Lower lobe of right lung (tissue), 2 donors: ENCODE measurements around the gene MED9. TPM values are rescaled to one million over a fixed set of nuclear protein-coding genes. Genes with fewer than 3 reads are reported as not detected.

Source experiments
- ATAC-seq, 2 donors: fragments of 200-7000 bp; cut with Tn5 transposase; one replicate each; pipeline ENCODE4 v1.9.1; 2020 to 2022; ENCODE audit warnings: mild to moderate bottlenecking in 2 of 2, moderate library complexity in 2 of 2
- DNase-seq: peaks from one replicate; pipeline ENCODE4 v3.0.0-alpha.2; 2020
- H3K27ac ChIP-seq: fragments of 200-600 bp; one replicate; pipeline ENCODE4 v1.8.0; 2022
- H3K27me3 ChIP-seq: fragments of 200-600 bp; one replicate; pipeline ENCODE4 v1.8.0; 2022; ENCODE audit warnings: low read depth
- H3K36me3 ChIP-seq: fragments of 200-600 bp; one replicate; pipeline ENCODE4 v1.8.0; 2022; ENCODE audit warnings: mild to moderate bottlenecking
- H3K4me1 ChIP-seq: fragments of 200-600 bp; one replicate; pipeline ENCODE4 v1.8.0; 2022
- H3K4me3 ChIP-seq: fragments of 200-600 bp; one replicate; pipeline ENCODE4 v1.8.0; 2022; ENCODE audit warnings: mild to moderate bottlenecking
- H3K9me3 ChIP-seq: fragments of 200-600 bp; one replicate; pipeline ENCODE4 v1.8.0; 2022
- intact Hi-C: fragments of 100-400 bp; cut with DNase I; formaldehyde crosslinking; loops from one replicate; pipeline ENCODE4 v1.11.0; 2022
- total RNA-seq: library from RNA; stranded (reverse); fragmentation: NEBNext Ultra II Directional; extraction: Animal tissue kit (Norgen Biotek cat#: 25700); gene quantifications from one replicate; pipeline ENCODE4 v1.2.1, GENCODE V29; 2021
- TF ChIP-seq, protein P1 (sequence below): fragments of 200-600 bp; IDR thresholded peaks from one replicate; pipeline ENCODE4 v1.8.0; 2022; ENCODE audit warnings: antibody characterized with exemption, mild to moderate bottlenecking
- donor health status: DM: no; HTN: yes; CAD: no; lungs with severe emphysema.

MED9 gene
- total RNA-seq, 1 donor from 2014 or later: 14.5 TPM

GRCh38 chr17:17491546-17491988 lies 14.8 kb downstream of the MED9 start:
- no peak overlapping the region for H3K27ac ChIP-seq
- TF ChIP-seq, protein P1, sequence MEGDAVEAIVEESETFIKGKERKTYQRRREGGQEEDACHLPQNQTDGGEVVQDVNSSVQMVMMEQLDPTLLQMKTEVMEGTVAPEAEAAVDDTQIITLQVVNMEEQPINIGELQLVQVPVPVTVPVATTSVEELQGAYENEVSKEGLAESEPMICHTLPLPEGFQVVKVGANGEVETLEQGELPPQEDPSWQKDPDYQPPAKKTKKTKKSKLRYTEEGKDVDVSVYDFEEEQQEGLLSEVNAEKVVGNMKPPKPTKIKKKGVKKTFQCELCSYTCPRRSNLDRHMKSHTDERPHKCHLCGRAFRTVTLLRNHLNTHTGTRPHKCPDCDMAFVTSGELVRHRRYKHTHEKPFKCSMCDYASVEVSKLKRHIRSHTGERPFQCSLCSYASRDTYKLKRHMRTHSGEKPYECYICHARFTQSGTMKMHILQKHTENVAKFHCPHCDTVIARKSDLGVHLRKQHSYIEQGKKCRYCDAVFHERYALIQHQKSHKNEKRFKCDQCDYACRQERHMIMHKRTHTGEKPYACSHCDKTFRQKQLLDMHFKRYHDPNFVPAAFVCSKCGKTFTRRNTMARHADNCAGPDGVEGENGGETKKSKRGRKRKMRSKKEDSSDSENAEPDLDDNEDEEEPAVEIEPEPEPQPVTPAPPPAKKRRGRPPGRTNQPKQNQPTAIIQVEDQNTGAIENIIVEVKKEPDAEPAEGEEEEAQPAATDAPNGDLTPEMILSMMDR: no peak
- ATAC-seq: no peak
- H3K9me3 ChIP-seq: no peaks in the 10 kb centered on the region
- intact Hi-C loops: no loop called here
- H3K4me1 ChIP-seq: peaks cover 17% of the 10 kb centered on the region
- peaks cover 31% of the 10 kb centered on the region for H3K36me3 ChIP-seq
- H3K27me3 ChIP-seq: no peaks in the 10 kb centered on the region
- H3K4me3 ChIP-seq: no peak overlapping the region
- DNase-seq: no peak

DNA sequence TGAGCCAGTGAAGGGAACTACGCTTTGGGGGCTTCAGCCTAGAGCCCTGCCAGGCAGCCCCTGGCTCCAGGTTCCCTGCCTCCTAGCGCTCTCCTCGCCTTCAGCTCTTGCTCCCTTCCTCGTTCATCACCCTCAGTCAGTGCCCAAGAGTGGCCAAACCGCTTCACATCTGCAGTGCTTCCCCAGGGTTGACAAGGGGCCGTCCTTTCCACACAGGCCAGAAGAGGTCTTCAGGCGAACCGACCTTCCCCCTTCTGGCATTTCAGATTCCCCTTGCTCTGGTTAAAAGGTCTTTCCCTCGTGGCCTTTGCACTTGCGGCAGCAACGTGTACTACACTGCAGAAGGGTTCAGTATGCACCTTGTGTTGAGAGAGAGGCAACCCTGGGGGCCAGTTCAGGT lies 15.3 kb downstream of the MED9 start:
- H3K36me3 ChIP-seq: peaks cover 29% of the 10 kb centered on the region

DNA sequence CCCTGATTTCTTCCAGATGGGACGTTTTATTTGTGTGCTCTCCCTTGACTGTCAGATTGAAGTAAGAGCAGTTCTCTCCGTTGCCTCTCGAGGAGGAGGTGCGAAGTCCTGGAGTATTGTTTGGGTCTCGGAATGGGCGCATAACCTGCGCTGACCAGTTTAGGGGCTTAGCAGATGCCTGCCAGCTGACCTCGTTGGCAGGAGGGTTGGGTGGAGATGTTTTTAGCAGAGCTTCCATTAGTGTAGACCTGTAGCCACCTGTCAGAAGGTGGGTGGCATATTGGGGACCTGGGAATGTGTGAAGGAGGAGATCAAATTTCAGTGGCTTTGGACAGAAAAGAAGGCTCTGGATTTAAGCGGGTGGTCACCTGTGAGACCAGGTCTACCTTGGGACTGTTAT lies 15.8 kb downstream of the MED9 start:
- DNase-seq (peak; percentile 9), ATAC-seq (no peak)
- TF ChIP-seq, protein P1: no peak
- H3K36me3 ChIP-seq: peaks cover 26% of the 10 kb centered on the region
- no peak overlapping the region for H3K4me3 ChIP-seq
- no peaks in the 10 kb centered on the region for H3K27me3 ChIP-seq
- peaks cover 23% of the 10 kb centered on the region for H3K4me1 ChIP-seq
- intact Hi-C loops: no loop called here
- no peak overlapping the region for H3K27ac ChIP-seq
- no peaks in the 10 kb centered on the region for H3K9me3 ChIP-seq

More for the DNA sequence above, 15.3 kb downstream of the MED9 start:
- no peak for ATAC-seq
- H3K27me3 ChIP-seq: no peaks in the 10 kb centered on the region
- TF ChIP-seq, protein P1: no peak
- no peaks in the 10 kb centered on the region for H3K9me3 ChIP-seq
- peaks cover 20% of the 10 kb centered on the region for H3K4me1 ChIP-seq
- intact Hi-C loops: no loop called here
- H3K27ac ChIP-seq: no peak overlapping the region
- DNase-seq: peak; percentile 21
- no peak overlapping the region for H3K4me3 ChIP-seq

DNA sequence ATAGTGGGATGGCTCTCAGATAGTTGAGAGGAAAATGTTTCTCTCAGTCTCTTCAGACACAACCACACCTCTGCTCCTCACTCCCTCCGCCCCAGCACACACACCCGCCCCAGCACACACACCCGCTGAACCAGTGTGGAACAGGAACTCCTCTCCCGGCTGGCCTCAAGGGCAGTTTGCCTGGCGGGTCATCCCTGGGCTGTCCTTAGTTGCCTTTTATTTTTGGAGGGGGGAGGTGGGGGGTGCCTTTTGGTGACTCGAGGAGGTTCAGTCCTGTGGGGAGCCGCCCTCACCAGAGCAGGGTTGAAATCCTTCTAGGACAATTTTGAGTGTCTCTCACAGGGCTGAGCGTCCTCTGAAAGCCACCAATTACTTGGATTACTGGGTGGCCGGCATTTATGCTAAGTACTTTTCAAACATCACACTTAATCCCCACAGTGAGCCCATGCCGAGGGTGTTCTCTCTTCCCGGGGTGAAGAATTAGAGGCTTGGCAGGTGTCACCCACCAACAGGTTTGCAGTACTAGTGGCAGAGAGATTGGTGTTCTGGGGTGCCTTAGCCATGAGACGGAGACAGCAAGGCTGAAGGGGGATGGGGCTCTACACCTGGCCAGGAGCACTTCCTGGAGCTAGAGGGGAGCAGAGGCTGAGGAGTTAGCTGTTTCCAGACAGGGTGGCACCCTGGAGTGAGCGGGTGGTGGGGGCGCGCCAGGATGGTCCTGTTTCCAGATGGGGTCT lies 16.6 kb downstream of the MED9 start:
- peaks cover 19% of the 10 kb centered on the region for H3K36me3 ChIP-seq
- TF ChIP-seq, protein P1: no peak
- H3K4me3 ChIP-seq: no peak overlapping the region
- DNase-seq (peak; percentile 47), ATAC-seq (no peak)
- H3K27me3 ChIP-seq: no peaks in the 10 kb centered on the region
- intact Hi-C loops: no loop called here
- H3K4me1 ChIP-seq: peaks cover 23% of the 10 kb centered on the region
- H3K27ac ChIP-seq: no peak overlapping the region
- no peaks in the 10 kb centered on the region for H3K9me3 ChIP-seq

DNA sequence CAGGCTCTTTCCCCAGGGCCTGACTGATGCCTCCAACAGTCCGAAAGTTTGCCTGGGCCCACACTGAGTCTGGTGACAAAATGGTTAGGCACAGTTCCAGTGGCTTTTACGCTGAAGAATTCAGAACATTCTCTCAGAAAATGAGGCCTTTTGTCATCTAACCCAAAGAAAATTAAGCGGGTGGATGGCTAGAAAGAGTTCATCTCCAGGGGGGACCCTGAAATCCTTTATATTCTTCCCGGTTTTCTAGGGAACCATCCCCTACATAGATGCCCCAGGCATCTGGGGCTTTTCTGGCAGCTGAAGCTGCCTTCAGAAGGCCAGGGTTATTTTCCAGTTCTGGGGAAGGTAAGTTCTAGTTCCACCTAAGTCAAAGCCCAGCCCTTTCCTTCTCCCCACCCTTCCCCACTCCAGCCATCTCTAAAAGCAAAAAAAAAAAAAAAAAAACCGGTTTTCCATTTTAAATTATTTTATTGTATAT lies 17.2 kb downstream of the MED9 start:
- intact Hi-C loops: no loop called here
- Histone ChIP-seq H3K4me1 (peaks cover 23% of the 10 kb centered on the region), H3K9me3 (no peaks in the 10 kb centered on the region), H3K27ac (no peak overlapping the region), H3K27me3 (no peaks in the 10 kb centered on the region), H3K36me3 (peaks cover 18% of the 10 kb centered on the region), H3K4me3 (peak overlapping the region; percentile 66)
- DNase-seq: no peak
- ATAC-seq: no peak
- TF ChIP-seq, protein P1: no peak
